Activated CD4-positive, alpha-beta T cell treated with anti-CD3 and anti-CD28 coated beads, Interleukin-2, amount 10 ng/mL, durations not matched to agents 7 days and 5 days (primary cell): Measurements from ENCODE around the gene LDB2. TPM values are rescaled to one million over a fixed set of nuclear protein-coding genes. Genes with fewer than 3 reads are reported as not detected.
"Not testable (repeated sequence)": the region's sequence is repeated elsewhere in the genome, so short reads cannot be mapped to it uniquely, and the experiment has no call there.

Experiments used
- CTCF ChIA-PET: fragments of 350-600 bp; sonication (Branson Sonifier 250); formaldehyde crosslinking; loops from one replicate; lab custom pipeline; 2021; ENCODE audit warnings: antibody characterized with exemption; lab: Charles Lee
- POLR2A ChIA-PET: fragments of 350-600 bp; sonication (Branson Sonifier 250); formaldehyde crosslinking; loops from one replicate; lab custom pipeline; 2021; ENCODE audit warnings: antibody characterized with exemption; lab: Charles Lee
- DNase-seq: peaks from one replicate; pipeline ENCODE4 v3.0.0-alpha.2; 2020
- H3K27ac Mint-ChIP-seq: one replicate; pipeline ENCODE4 v1.8.0; 2021; ENCODE audit warnings: mild to moderate bottlenecking, moderate library complexity, mixed read lengths
- H3K27me3 Mint-ChIP-seq: one replicate; pipeline ENCODE4 v1.8.0; 2021; ENCODE audit warnings: mixed read lengths
- H3K36me3 Mint-ChIP-seq: one replicate; pipeline ENCODE4 v1.8.0; 2021; ENCODE audit warnings: low read depth, mixed read lengths
- H3K4me1 Mint-ChIP-seq: one replicate; pipeline ENCODE4 v1.8.0; 2021; ENCODE audit warnings: mixed read lengths
- H3K4me3 Mint-ChIP-seq: one replicate; pipeline ENCODE4 v1.8.0; 2021; ENCODE audit warnings: mild to moderate bottlenecking, moderate library complexity, mixed read lengths
- H3K9me3 Mint-ChIP-seq: one replicate; pipeline ENCODE4 v1.8.0; 2021; ENCODE audit warnings: mixed read lengths
- total RNA-seq, 2 experiments: library from RNA; stranded (reverse); gene quantifications; one replicate each; pipeline ENCODE4 v1.2.3, GENCODE V29; 2021

Gene LDB2
- not detected for total RNA-seq

DNA sequence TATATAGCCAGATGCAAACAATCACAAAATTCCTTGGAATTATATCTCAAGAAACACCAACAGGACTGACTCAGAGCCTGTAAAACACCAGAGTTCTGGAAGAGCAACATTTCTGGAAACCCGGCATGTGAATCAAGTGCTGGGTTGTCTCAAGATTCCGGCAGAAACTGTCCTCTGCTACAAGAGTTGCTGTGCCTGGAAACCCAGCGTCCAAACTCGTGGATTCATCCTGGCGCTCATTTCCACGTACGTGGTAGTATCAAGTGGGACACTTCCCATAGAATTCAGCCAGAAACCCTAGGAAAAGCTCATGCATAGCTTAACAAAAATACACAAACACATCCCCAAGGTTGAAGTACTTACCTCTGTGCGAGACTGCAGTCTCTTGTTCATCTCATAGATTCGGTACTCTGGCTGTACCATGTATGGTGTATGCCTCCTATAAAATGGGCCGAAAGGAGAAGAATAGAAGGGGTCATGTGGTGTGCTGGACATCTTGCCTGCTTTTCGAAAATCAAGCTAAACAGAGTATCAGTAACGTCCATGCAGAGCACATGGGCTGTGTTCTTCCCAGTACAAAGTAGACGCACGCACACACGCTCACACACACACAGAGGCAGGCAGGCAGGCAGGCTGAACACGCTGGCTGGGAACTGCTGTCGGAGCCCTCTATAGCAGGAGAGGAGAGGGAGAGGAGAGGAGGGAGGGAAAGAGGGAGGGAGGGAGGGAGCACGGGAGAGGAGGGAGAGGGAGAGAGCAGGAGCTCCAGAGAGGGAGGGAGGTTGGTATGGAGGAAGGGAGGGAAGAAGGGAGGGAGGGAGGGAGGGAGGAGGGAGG lies at the start of gene LDB2:
TSS of gene LDB2 (minus strand) at position 655 of the 837 bp plus-strand sequence.
- DNase-seq, result no peak
- H3K27ac Mint-ChIP-seq, result no peak within 1 kb of the TSS
- CTCF ChIA-PET, result interaction anchor here (1.4 kb wide), 1 partner anchor 16 kb away, joined by 4 read pairs; no protein-coding TSS in a partner anchor
- H3K27me3 Mint-ChIP-seq, result peaks cover 27% of the 10 kb centered on the region
- H3K4me3 Mint-ChIP-seq, result no peak within 1 kb of the TSS
- H3K9me3 Mint-ChIP-seq, result no peaks in the 10 kb centered on the region
- H3K4me1 Mint-ChIP-seq, result peaks cover 18% of the 10 kb centered on the region
- POLR2A ChIA-PET, result no interaction called here
- no peaks in the 10 kb centered on the region for H3K36me3 Mint-ChIP-seq

DNA sequence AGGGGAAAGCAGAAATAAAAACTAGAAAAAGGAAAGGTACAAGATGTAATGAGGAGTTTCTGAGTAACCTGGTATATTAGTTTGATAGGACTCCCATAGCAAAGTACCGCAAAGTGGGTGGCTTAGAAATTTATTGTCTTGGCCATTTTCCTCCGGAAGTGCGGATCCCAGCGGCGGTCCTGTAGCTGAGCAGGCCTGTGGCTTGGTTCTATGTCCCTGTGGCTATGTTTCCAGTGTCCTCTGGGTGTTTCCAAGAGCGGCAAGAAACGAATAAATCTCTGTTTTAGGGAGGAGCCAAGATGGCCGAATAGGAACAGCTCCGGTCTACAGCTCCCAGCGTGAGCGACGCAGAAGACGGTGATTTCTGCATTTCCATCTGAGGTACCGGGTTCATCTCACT lies 44.0 kb upstream of the LDB2 start:
- ChIA-PET CTCF (no interaction called here), POLR2A (no interaction called here)
- DNase-seq, result no peak
- Mint-ChIP-seq H3K4me3 (no peak overlapping the region), H3K27me3 (peaks cover 2% of the 10 kb centered on the region), H3K27ac (no peak overlapping the region), H3K4me1 (no peaks in the 10 kb centered on the region), H3K36me3 (no peaks in the 10 kb centered on the region), H3K9me3 (no peaks in the 10 kb centered on the region)

DNA sequence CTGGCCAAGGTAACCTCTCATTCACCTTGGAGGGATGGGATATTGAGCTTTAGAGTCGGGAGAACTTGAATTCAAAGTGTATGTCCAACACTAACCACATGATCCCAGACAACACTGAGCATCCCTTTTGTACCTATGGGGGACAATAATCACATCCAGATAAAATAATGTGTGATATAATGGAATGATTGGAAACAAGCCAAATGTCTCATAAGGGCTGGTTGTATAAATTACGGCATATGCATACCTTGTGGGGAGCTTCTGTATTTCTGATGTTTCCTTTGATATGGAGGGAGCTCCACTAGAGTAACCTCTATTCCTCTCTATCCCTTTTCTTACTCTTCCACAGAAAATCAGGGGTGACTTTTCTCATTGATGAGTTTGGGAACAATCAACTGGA lies 40.7 kb upstream of the LDB2 start:
- Mint-ChIP-seq H3K4me1 (no peaks in the 10 kb centered on the region), H3K36me3 (no peaks in the 10 kb centered on the region), H3K27me3 (peaks cover 2% of the 10 kb centered on the region), H3K9me3 (no peaks in the 10 kb centered on the region), H3K4me3 (no peak overlapping the region), H3K27ac (no peak overlapping the region)
- DNase-seq, result no peak
- ChIA-PET POLR2A (no interaction called here), CTCF (no interaction called here)

DNA sequence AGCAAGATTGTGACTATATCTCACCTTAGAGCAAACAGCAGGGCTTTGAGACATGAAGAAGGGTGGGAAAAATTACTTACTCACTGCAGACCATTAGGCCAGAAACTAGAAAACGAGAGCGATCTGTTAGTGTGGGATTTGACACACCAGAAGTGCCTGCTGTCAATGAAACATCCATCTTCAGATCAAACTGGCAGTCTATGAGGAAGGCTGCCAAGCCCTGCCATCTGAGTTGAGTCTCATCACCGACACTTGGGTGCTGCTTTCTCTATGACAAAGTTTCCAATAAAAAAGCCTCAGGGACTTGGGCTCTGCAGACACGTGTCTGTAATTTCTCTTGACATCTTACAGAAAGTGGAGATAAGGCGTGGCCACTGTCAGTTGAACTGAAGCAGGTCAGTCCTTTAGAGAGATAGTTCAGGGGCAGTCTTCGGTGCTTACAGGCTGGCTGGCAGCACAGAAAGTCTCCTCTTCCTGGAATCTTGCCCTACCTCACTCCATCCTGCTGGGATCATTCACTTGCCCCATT lies 40.1 kb upstream of the LDB2 start:
- POLR2A ChIA-PET, result no interaction called here
- DNase-seq, result no peak
- H3K36me3 Mint-ChIP-seq, result no peaks in the 10 kb centered on the region

DNA sequence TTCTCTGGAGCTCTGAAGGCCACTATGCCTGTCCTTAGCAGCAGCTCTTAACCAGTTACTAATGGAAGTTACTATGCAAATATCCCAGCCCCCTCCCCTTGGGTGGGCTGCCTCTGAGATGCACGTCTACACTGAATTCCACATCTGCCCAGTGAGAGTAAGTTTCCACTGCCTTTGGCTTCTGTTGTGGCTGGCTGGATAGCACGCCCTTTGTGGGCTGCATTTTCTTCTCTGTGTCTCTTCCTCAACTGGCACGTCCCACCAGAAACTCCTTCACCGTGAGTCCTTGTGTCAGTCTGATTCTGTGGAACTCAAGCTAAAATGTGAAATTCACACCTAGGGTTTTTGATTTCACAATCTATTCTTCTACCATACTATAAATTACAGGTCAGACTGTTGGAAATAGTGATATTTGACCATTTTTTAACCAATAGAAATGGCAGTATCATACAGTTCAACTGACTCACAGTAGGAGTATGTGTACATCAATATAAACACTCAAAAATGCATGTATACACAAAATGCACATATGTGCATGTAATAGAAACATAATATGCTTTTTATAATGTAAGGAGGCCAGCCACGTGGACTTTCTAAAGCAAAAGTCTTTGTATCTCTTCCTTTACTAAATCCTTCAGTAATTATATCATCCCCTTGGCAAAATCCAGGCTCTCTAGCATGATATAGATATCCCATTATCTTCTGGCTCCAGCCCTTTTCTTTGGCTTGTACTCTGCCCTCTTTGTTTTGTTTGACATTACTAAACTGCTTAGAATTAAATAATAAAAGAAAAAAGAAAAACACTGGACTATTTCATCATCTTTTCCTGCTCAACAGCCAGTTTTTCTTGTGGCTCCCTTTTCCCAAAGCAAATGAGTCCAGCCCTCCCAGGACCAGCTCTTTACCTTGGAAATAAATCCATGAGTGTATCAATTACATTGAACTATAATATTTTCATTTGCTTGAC lies 33.2 kb upstream of the LDB2 start:
- POLR2A ChIA-PET, result no interaction called here
- DNase-seq, result no peak
- Mint-ChIP-seq H3K27me3 (peaks cover 5% of the 10 kb centered on the region), H3K27ac (no peak overlapping the region), H3K4me3 (no peak overlapping the region), H3K36me3 (no peaks in the 10 kb centered on the region), H3K4me1 (no peaks in the 10 kb centered on the region), H3K9me3 (no peaks in the 10 kb centered on the region)
- CTCF ChIA-PET, result no interaction called here

More for the DNA sequence above, 40.1 kb upstream of the LDB2 start:
- no peaks in the 10 kb centered on the region for H3K9me3 Mint-ChIP-seq
- no peak overlapping the region for H3K27ac Mint-ChIP-seq
- H3K27me3 Mint-ChIP-seq, result peaks cover 2% of the 10 kb centered on the region
- no peaks in the 10 kb centered on the region for H3K4me1 Mint-ChIP-seq
- CTCF ChIA-PET, result no interaction called here
- H3K4me3 Mint-ChIP-seq, result no peak overlapping the region

DNA sequence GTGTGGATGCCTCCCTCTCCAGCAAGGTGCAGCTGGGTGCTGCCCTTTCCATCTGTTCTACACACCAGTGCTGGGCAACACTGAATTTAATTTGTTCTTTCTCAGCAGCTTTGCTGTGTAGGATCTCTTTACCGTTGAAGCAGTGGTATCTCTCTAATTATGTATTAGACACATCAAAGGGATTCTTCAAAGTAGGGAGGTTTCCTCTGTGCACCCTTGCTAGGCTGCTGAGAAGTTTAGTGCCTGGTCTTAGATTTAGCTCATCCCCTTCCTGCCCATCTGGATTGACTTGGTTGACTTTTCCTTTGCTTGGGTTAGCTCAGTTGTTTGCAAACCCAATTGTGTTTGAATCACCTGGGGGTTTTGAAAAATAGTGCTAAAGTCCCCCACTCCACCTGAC lies 27.8 kb upstream of the LDB2 start:
- Mint-ChIP-seq H3K27ac (no peak overlapping the region), H3K4me1 (no peaks in the 10 kb centered on the region), H3K9me3 (no peaks in the 10 kb centered on the region), H3K27me3 (peaks cover 20% of the 10 kb centered on the region), H3K4me3 (no peak overlapping the region), H3K36me3 (no peaks in the 10 kb centered on the region)
- ChIA-PET POLR2A (no interaction called here), CTCF (interaction anchor here (1.9 kb wide), 1 partner anchor 9 kb away, joined by 4 read pairs; no protein-coding TSS in a partner anchor)
- DNase-seq, result no peak

DNA sequence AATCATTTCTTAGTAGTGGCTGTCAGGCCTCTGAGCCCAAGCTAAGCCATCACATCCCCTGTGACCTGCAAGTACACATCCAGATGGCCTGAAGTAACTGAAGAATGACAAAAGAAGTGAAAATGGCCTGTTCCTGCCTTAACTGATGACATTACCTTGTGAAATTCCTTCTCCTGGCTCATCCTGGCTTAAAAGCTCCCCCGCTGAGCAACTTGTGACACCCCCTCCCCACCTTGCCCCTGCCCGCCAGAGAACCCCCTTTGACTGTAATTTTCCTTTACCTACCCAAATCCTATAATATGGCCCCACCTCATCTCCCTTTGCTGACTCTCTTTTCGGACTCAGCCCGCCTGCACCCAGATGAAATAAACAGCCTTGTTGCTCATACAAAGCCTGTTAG lies 20.3 kb upstream of the LDB2 start:
- H3K27ac Mint-ChIP-seq, POLR2A ChIA-PET, H3K9me3 Mint-ChIP-seq, DNase-seq, H3K4me3 Mint-ChIP-seq, CTCF ChIA-PET, H3K27me3 Mint-ChIP-seq, H3K36me3 Mint-ChIP-seq, H3K4me1 Mint-ChIP-seq: not testable (repeated sequence)

DNA sequence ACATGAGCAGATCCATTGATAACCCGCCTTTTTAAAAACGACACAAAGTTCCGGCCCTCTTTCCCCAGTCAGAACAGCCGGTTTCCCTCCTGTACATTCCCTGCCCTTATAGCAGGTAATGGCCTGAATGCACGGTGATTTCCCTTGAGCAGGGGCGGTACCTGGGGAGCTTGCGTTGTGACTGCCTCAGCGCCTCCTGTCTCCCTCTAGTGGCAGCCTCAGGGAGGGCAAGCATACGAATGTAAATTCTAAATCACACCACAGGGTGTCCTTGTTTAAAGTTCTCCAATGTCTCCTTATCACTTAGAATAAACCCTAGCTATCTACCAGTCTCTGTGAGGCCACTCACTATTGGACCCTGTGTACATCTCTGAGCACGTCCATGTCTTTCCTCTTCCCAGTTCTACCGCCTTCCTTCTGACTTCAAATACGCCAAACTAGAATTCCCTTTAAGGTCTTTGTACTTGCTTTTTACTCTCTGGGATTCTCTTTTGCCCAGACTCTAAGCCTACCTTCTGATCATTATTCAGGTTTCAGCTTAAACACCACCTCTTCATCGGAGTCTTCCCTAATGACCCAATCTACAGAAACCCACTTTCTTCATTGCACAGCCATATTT lies 18.4 kb upstream of the LDB2 start:
- Mint-ChIP-seq H3K4me1 (peaks cover 7% of the 10 kb centered on the region), H3K4me3 (no peak overlapping the region), H3K9me3 (no peaks in the 10 kb centered on the region), H3K27ac (no peak overlapping the region), H3K27me3 (no peaks in the 10 kb centered on the region), H3K36me3 (no peaks in the 10 kb centered on the region)
- POLR2A ChIA-PET, result no interaction called here
- CTCF ChIA-PET, result interaction anchor here (0.6 to 1.1 kb wide), 7 partner anchors 9 to 1206 kb away, joined by 3 to 6 read pairs (median 4); no protein-coding TSS in a partner anchor
- DNase-seq, result peak; percentile 83

DNA sequence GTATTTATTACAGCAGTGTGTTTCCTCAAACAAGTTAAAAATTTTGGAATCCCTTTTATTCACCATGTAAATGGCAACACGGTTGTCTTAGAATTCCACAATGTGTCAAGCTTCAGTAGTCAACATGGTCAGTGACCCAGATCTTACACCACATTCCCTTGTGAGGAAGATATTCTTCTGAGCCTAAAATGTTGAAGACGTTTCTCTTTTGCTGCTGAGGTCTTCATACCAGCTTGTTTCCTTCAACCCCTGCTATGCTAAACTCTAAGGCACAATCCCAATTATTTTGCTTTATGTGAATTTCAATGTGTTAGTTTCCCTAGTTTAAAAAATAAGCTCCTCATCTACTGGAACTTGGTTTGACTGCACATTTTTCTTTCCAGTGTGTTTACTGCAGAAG lies 17.6 kb upstream of the LDB2 start:
- H3K27me3 Mint-ChIP-seq, result no peaks in the 10 kb centered on the region
- ChIA-PET POLR2A (no interaction called here), CTCF (interaction anchor here (0.6 to 1.1 kb wide), 7 partner anchors 10 to 1205 kb away, joined by 3 to 6 read pairs (median 4); no protein-coding TSS in a partner anchor)
- H3K27ac Mint-ChIP-seq, result no peak overlapping the region
- no peaks in the 10 kb centered on the region for H3K9me3 Mint-ChIP-seq
- H3K36me3 Mint-ChIP-seq, result no peaks in the 10 kb centered on the region
- peaks cover 7% of the 10 kb centered on the region for H3K4me1 Mint-ChIP-seq
- H3K4me3 Mint-ChIP-seq, result no peak overlapping the region
- DNase-seq, result no peak

DNA sequence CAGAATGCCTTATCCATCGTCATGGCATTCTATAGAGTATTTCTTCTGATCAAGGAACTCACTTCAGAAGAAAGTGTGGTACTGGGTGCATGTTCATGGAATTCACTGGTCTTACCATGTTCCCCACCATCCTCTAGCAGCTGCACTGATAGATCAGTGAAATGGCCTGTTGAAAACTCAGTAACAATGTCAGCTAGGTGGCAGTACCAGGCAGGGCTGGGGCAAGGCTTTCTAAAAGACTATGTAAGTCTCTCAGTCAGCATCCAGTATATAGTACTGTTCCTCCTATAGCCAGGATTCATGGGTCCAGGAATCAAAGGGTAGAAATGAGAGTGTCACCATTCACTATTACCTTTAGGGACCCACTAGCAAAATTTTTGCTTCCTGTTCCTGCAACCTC lies 15.8 kb upstream of the LDB2 start:
- Mint-ChIP-seq H3K36me3 (no peaks in the 10 kb centered on the region), H3K9me3 (no peaks in the 10 kb centered on the region), H3K27ac (no peak overlapping the region), H3K27me3 (no peaks in the 10 kb centered on the region), H3K4me3 (no peak overlapping the region), H3K4me1 (peaks cover 7% of the 10 kb centered on the region)
- ChIA-PET POLR2A (no interaction called here), CTCF (no interaction called here)
- no peak for DNase-seq

DNA sequence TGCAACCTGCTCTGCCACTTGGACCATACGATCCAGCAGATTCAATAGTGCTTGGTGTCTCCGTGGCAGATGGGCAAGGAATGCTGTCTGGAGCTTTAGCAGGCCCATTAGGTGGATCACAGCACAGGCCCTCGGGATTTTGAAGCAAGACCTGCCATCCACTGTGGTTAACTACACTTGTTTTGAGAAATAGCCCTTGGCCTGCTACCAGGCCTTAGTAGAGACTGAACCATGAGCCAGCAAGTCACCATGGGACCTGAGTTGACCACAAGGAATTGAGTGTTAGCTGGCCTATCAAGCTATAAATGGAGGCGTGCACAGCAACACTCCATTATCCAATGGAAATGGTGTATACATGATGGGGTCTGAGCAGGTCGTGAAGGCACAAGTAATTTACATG lies 14.5 kb upstream of the LDB2 start:
- Mint-ChIP-seq H3K4me1 (peaks cover 7% of the 10 kb centered on the region), H3K9me3 (no peaks in the 10 kb centered on the region), H3K4me3 (no peak overlapping the region), H3K36me3 (no peaks in the 10 kb centered on the region), H3K27ac (no peak overlapping the region), H3K27me3 (no peaks in the 10 kb centered on the region)
- no peak for DNase-seq
- ChIA-PET POLR2A (no interaction called here), CTCF (no interaction called here)

DNA sequence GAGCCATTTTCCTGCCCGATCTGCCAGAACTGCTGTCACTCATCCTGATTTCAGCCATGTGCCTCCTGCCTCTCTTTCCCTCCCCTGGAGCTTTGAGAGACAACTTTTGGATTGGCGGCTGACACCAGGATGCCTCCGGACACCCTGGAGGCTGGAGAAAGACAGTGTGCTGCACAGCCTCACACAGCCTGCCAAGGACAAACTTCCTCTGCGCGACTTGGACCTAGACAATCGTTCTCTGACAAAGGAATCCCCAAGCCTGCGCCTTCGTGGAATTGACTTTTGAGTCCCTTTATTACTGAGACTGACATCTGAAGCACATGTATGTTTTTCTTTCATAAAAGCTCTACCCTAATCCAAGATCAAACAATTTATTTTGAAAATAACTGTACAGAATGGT lies 10.8 kb upstream of the LDB2 start:
- DNase-seq, result no peak
- Mint-ChIP-seq H3K4me1 (peaks cover 3% of the 10 kb centered on the region), H3K4me3 (no peak overlapping the region), H3K9me3 (no peaks in the 10 kb centered on the region), H3K36me3 (no peaks in the 10 kb centered on the region), H3K27me3 (peaks cover 2% of the 10 kb centered on the region), H3K27ac (no peak overlapping the region)
- POLR2A ChIA-PET, result no interaction called here
- CTCF ChIA-PET, result no interaction called here
